ENCODE measurements around the gene SACS.

SACS gene

GRCh38 chr13:23372264-23372906 lies 61.1 kb downstream of the SACS start:
- Mint-ChIP-seq H3K9me3 (peaks cover 1% of the 10 kb centered on the region), H3K4me1 (peaks cover 33% of the 10 kb centered on the region), H3K27ac (peak overlapping the region; percentile 7), H3K4me3 (no peak overlapping the region), H3K27me3 (no peaks in the 10 kb centered on the region), H3K36me3 (peaks cover 37% of the 10 kb centered on the region)
- no peak for ATAC-seq

DNA sequence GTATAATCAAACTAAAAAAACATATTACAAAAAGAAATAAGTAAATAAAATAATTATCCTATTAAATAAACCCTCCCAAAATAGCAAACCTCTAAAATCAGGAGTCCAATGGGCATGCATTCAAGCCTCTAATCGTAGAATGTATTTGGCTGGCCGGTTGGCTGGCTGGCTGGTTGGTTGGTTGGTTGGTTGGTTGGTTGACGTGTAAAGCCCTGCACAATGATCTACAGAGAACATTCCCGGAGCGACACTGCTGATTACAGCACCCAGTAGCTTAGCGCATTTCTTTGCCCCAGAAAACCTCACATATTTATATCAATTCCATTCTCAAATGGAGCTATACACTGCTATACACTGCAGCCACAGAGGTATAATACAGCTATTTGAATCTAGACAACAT lies 65.6 kb downstream of the SACS start:
- H3K4me1 Mint-ChIP-seq = peaks cover 17% of the 10 kb centered on the region
- H3K4me3 Mint-ChIP-seq = no peak overlapping the region
- no peak for ATAC-seq
- H3K36me3 Mint-ChIP-seq = peaks cover 68% of the 10 kb centered on the region
- no peak overlapping the region for H3K27ac Mint-ChIP-seq
- H3K9me3 Mint-ChIP-seq = no peaks in the 10 kb centered on the region
- H3K27me3 Mint-ChIP-seq = no peaks in the 10 kb centered on the region

- no peak for ATAC-seq
- Mint-ChIP-seq H3K9me3 (no peaks in the 10 kb centered on the region), H3K36me3 (peaks cover 75% of the 10 kb centered on the region), H3K27ac (no peak overlapping the region), H3K27me3 (no peaks in the 10 kb centered on the region), H3K4me1 (no peaks in the 10 kb centered on the region), H3K4me3 (no peak overlapping the region)
Measured at GRCh38 chr13:23365652-23366051, 67.8 kb downstream of the SACS start.

DNA sequence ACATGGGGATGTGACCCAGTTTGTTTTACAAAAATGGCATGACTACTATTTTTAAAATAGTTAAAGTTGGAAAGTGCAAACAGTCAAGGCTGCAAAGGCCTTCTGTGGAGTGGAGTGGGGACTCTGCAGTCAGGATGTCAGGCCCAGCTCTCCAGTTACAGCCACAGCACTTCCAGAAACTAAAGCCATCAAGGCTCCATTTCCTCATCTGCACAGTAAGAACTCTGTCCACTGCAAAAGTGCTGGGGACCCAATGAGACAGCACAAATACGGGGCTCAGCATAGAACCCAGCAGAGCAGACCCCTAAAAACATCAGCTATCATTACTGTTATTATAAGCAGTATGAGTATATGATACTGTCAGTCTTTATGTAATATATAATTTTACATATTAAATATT lies 73.6 kb downstream of the SACS start:
- Mint-ChIP-seq H3K9me3 (no peaks in the 10 kb centered on the region), H3K4me1 (no peaks in the 10 kb centered on the region), H3K4me3 (no peak overlapping the region), H3K27ac (no peak overlapping the region), H3K36me3 (peaks cover 61% of the 10 kb centered on the region), H3K27me3 (no peaks in the 10 kb centered on the region)
- no peak for ATAC-seq

- no peaks in the 10 kb centered on the region for H3K4me1 Mint-ChIP-seq
- no peaks in the 10 kb centered on the region for H3K27me3 Mint-ChIP-seq
- no peak overlapping the region for H3K4me3 Mint-ChIP-seq
- no peak for ATAC-seq
- H3K27ac Mint-ChIP-seq = no peak overlapping the region
- no peaks in the 10 kb centered on the region for H3K9me3 Mint-ChIP-seq
- peaks cover 65% of the 10 kb centered on the region for H3K36me3 Mint-ChIP-seq
Measured at GRCh38 chr13:23357349-23357748, 76.2 kb downstream of the SACS start.

- Mint-ChIP-seq H3K27me3 (no peaks in the 10 kb centered on the region), H3K36me3 (peaks cover 65% of the 10 kb centered on the region), H3K4me3 (no peak overlapping the region), H3K9me3 (no peaks in the 10 kb centered on the region), H3K4me1 (no peaks in the 10 kb centered on the region), H3K27ac (no peak overlapping the region)
- ATAC-seq = no peak
Measured at GRCh38 chr13:23356368-23356767, 77.1 kb downstream of the SACS start.

DNA sequence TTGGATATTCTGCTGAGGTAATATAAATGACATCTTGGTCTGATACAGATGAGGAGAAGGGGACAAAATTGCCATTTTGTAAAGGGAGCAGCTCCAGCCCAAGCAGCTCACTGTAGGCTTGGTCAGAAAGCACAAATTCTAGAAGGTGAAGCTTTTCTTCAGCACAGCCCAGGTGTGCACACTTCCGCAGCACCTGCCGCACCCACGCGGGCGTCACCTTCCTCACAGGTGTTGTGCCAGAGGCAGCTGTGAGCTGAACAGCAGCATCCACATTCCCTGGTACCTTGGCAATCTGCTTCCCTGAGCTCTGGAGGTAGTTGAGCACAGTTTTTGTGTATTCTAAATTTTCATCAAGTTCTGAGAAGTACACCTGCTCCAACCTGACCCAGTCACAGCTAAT lies 79.0 kb downstream of the SACS start:
- H3K4me1 Mint-ChIP-seq = peaks cover 4% of the 10 kb centered on the region
- H3K27me3 Mint-ChIP-seq = no peaks in the 10 kb centered on the region
- no peak for ATAC-seq
- no peaks in the 10 kb centered on the region for H3K9me3 Mint-ChIP-seq
- no peak overlapping the region for H3K27ac Mint-ChIP-seq
- no peak overlapping the region for H3K4me3 Mint-ChIP-seq
- H3K36me3 Mint-ChIP-seq = peaks cover 77% of the 10 kb centered on the region

DNA sequence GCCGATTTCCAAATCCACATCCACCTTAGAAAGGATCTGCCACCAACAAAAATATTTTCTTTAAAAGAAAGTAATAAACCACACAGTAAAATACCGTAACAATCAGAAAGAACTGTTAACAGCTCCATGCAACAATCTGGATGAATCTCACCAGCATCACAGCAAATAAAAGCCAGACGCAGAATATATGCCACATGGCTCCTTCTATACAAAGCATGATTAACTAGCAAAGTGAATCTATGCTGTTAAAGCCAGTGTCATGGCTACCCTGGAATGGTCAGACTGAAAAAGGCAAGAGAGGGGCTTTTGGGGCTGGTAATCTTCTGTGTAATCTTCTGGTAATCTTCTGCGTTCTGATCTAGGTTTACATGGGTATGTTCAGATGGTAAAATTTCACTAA lies 81.3 kb downstream of the SACS start:
- no peak overlapping the region for H3K27ac Mint-ChIP-seq
- no peaks in the 10 kb centered on the region for H3K27me3 Mint-ChIP-seq
- H3K9me3 Mint-ChIP-seq = no peaks in the 10 kb centered on the region
- no peak overlapping the region for H3K4me3 Mint-ChIP-seq
- peaks cover 5% of the 10 kb centered on the region for H3K4me1 Mint-ChIP-seq
- peaks cover 87% of the 10 kb centered on the region for H3K36me3 Mint-ChIP-seq
- ATAC-seq = no peak

- H3K4me3 Mint-ChIP-seq = no peak overlapping the region
- H3K27me3 Mint-ChIP-seq = no peaks in the 10 kb centered on the region
- ATAC-seq = no peak
- no peak overlapping the region for H3K27ac Mint-ChIP-seq
- H3K36me3 Mint-ChIP-seq = peaks cover 90% of the 10 kb centered on the region
- H3K4me1 Mint-ChIP-seq = peaks cover 10% of the 10 kb centered on the region
- no peaks in the 10 kb centered on the region for H3K9me3 Mint-ChIP-seq
Measured at GRCh38 chr13:23350009-23350408, 83.5 kb downstream of the SACS start.

DNA sequence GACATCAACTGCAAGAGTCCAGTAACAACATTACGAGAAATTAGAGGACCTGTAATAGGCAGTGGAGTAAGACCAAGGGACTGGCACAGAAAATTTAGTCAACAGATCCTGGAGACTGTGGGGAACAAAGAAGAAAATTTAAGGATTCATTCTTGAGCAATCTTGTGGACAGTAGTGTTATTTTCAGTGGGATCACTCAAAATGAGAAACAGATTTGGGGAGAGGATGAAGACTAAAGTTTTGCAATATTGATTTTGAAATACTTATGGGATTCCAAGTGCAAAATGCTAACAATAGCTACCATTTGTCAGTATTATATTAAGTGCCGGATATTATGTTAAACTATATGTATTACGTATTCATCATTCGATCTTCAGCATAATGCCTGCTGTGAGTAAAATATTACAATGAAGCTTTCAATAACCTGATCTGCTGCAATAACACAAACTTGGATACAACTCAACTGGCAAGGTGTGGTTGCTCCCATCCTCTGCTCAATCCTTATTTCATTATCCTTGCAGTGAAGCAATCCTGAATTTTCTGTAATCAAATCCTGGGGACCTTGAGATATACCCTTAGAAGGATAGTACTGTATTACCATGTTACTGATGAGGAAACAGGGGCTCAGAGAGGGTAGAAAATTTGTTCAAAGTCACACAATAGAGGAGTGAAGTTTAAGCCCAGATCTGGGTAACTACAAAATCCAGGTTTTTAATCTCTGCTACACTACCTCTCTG lies 84.2 kb downstream of the SACS start:
- peaks cover 88% of the 10 kb centered on the region for H3K36me3 Mint-ChIP-seq

DNA sequence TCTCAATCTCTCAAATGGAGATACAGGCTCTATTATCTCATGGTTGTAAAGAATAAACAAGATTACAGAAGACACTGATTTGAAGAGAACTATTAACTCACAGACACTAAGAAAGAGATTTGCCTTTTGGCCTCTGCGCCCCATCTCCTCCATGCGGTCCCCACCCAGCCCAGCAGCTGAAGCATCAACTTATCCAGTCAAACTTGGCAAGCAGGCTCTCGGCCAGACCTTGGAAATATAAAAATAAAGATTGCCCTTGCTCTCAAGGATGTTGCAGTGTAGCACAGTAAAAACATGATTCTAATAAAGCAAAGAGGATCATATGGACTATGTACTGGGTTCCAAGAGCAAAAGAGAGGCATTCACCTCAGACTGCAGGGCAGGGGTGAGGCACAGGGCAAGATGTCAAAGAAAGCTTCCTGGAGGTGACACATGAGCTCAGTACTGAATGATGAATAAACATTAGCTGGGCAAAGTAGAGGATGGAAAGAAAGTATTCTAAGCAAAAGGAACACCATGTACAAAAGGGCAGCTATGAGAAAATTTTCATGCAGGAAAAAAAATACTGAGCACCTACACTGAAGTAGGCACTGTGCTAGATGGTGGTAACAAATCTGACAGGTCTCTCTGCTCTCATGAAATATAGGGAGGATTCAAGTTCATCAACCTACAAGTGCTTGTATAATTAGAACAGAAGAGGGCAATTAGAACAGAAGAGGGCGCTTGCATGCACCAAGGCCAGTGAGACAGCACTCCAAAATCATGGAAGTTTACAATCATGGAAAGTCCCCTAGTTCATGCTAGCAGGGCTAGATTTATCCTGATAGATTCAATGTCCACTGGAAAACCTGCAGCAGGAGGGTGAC lies 85.0 kb downstream of the SACS start:
- Mint-ChIP-seq H3K36me3 (peaks cover 91% of the 10 kb centered on the region), H3K4me1 (peaks cover 10% of the 10 kb centered on the region), H3K27me3 (no peaks in the 10 kb centered on the region), H3K27ac (no peak overlapping the region), H3K9me3 (no peaks in the 10 kb centered on the region), H3K4me3 (no peak overlapping the region)
- no peak for ATAC-seq

More for the DNA sequence above, 84.2 kb downstream of the SACS start:
- ATAC-seq = no peak
- no peaks in the 10 kb centered on the region for H3K9me3 Mint-ChIP-seq
- H3K4me1 Mint-ChIP-seq = peaks cover 10% of the 10 kb centered on the region
- no peak overlapping the region for H3K27ac Mint-ChIP-seq
- no peak overlapping the region for H3K4me3 Mint-ChIP-seq
- no peaks in the 10 kb centered on the region for H3K27me3 Mint-ChIP-seq

GRCh38 chr13:23347601-23348000 lies 85.9 kb downstream of the SACS start:
- H3K27me3 Mint-ChIP-seq = no peaks in the 10 kb centered on the region
- H3K27ac Mint-ChIP-seq = no peak overlapping the region
- peaks cover 82% of the 10 kb centered on the region for H3K36me3 Mint-ChIP-seq
- H3K4me3 Mint-ChIP-seq = no peak overlapping the region
- peaks cover 10% of the 10 kb centered on the region for H3K4me1 Mint-ChIP-seq
- no peaks in the 10 kb centered on the region for H3K9me3 Mint-ChIP-seq
- ATAC-seq = no peak

DNA sequence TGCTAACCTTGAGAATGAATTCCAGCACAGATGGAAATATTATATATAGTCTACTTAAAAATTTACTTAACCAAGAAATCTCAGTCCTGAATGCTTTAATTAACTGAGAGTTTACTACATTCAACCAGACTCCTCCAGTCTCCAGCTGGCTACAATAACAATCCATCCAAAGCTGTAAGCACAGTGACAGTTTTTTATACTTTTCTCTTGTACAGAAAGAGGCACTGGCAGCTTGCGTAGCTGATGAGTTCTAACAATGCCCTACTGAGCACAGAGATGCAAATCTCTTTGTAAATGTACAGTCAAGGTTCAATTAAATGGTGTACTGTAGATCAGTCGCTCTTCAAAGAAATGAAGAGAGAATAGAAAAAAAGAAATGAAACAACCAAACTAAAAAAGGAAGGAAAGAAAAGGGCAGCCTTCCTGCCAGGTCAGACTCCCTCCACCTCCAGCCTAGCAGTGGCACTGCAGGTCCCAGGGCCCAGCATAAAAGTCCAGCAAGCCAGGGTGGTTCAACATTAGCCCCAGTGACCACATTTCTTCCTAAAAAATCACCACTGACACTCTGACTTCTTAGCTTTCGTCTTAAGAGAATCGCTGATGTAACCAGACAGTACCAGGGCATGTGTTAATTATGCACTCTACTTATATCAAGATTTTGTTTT lies 88.4 kb downstream of the SACS start:
- H3K4me3 Mint-ChIP-seq = no peak overlapping the region
- H3K4me1 Mint-ChIP-seq = peaks cover 10% of the 10 kb centered on the region
- H3K27ac Mint-ChIP-seq = no peak overlapping the region
- peaks cover 73% of the 10 kb centered on the region for H3K36me3 Mint-ChIP-seq
- no peak for ATAC-seq
- H3K9me3 Mint-ChIP-seq = no peaks in the 10 kb centered on the region
- no peaks in the 10 kb centered on the region for H3K27me3 Mint-ChIP-seq

GRCh38 chr13:23339225-23339624 lies 94.3 kb downstream of the SACS start:
- Mint-ChIP-seq H3K9me3 (peaks cover 4% of the 10 kb centered on the region), H3K27me3 (no peaks in the 10 kb centered on the region), H3K4me1 (no peaks in the 10 kb centered on the region), H3K27ac (no peak overlapping the region), H3K36me3 (peaks cover 44% of the 10 kb centered on the region), H3K4me3 (no peak overlapping the region)
- no peak for ATAC-seq

DNA sequence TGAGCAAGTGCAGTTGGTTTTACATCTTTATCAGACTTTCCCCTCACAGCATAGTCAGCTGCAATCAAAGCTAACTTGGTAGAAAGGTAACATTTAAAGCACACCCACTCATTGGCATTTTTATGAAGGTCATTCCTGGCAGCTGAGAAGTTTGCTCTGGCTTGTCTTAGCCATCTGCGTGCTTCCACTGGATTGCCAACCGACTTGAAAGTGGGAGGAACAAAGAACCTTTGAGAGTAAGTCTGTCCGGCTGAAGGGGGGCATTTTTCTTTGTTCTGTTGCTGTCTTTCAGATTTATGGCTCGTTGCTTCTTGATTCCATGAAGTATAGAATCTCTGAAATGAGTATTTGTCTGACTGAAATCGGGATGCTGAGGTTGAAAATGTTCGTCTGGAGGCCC lies 103.1 kb downstream of the SACS start:
- Mint-ChIP-seq H3K4me1 (no peaks in the 10 kb centered on the region), H3K4me3 (no peak overlapping the region), H3K27ac (no peak overlapping the region), H3K27me3 (no peaks in the 10 kb centered on the region), H3K36me3 (peaks cover 22% of the 10 kb centered on the region), H3K9me3 (peaks cover 10% of the 10 kb centered on the region)
- ATAC-seq = no peak

Measured in stimulated activated memory B cell treated with anti-CD40 and anti-IgM and Interleukin-4, amounts not matched to agents 10 μg/mL and 1 μg/mL and 100 μg/mL, for 72 hours (primary cell).